Breast epithelium (tissue), 4 donors: Measurements from ENCODE around the gene GHRHR. TPM values are rescaled to one million over a fixed set of nuclear protein-coding genes. Genes with fewer than 3 reads are reported as not detected.

ENCODE experiments used
- DNase-seq, 2 donors: peaks; one replicate each; pipeline ENCODE4 v3.0.0-alpha.2; 2019; ENCODE audit warnings: low spot score in 2 of 2
- H3K27ac ChIP-seq, 2 donors: fragments of 200-600 bp; sonication (generic) in 1 of 2; one replicate each; pipeline ENCODE4 v1.5.1; 2016 to 2019; ENCODE audit warnings: mild to moderate bottlenecking in 1 of 2
- H3K27me3 ChIP-seq, 2 donors: fragments of 200-600 bp; sonication (generic) in 1 of 2; one replicate each; pipeline versions ENCODE4 v1.5.1 to v1.6.0; 2017 to 2019; ENCODE audit warnings: control low read depth in 1 of 2, mild to moderate bottlenecking in 1 of 2
- H3K36me3 ChIP-seq: fragments of 200-600 bp; one replicate; pipeline ENCODE4 v1.5.1; 2019
- H3K4me1 ChIP-seq, 2 donors: fragments of 200-600 bp; sonication (generic); one replicate each; pipeline ENCODE4 v1.5.1; 2016 to 2019; ENCODE audit warnings: control low read depth in 1 of 2
- H3K4me3 ChIP-seq, 3 donors: fragments of 200-600 bp; sonication (generic); 1 replicate in 2 of 3; 2 replicates in 1 of 3; pipeline ENCODE4 v1.5.1; 2016 to 2019; ENCODE audit warnings: mild to moderate bottlenecking in 3 of 3, moderate library complexity in 2 of 3
- H3K9me3 ChIP-seq, 2 donors: fragments of 200-600 bp; sonication (generic) in 1 of 2; one replicate each; pipeline ENCODE4 v1.5.1; 2016 to 2019; ENCODE audit warnings: control low read depth in 1 of 2
- POLR2A ChIP-seq: fragments of 450-650 bp; IDR thresholded peaks from one replicate; pipeline ENCODE4 v1.6.1; 2016; ENCODE audit warnings: antibody characterized with exemption, mild to moderate bottlenecking, moderate library complexity
- POLR2AphosphoS5 ChIP-seq, 3 donors: sonication (generic); formaldehyde crosslinking; IDR thresholded peaks; one replicate each; pipeline ENCODE4 v1.6.1; 2017; ENCODE audit warnings: antibody characterized with exemption in 3 of 3
- intact Hi-C: fragments of 100-400 bp; cut with DNase I; formaldehyde crosslinking; loops from one replicate; pipeline ENCODE4 v1.15.1; 2023; ENCODE audit warnings: low total_unique reads
- total RNA-seq, 3 donors: library from RNA; depleted of rRNA; stranded (reverse); fragments of >200 nt; gene quantifications; one replicate each; pipeline ENCODE4 v1.1.0, GENCODE V29; 2016
- TF ChIP-seq, protein P1 (sequence below), 3 donors: fragments of 450-650 bp; IDR thresholded peaks; one replicate each; pipeline ENCODE4 v1.5.1; 2016 to 2017; ENCODE audit warnings: antibody characterized with exemption in 3 of 3, mild to moderate bottlenecking in 3 of 3, moderate library complexity in 3 of 3

The GHRHR gene
- total RNA-seq, 3 donors from 2014 or later = not detected

GRCh38 chr7:30927040-30927439 lies 36.7 kb upstream of the GHRHR start:
- Histone ChIP-seq H3K9me3 (peaks cover 6 to 10% of the 10 kb centered on the region in 2 donors), H3K27me3 (no peaks in the 10 kb centered on the region), H3K4me1 (no peaks in the 10 kb centered on the region), H3K27ac (no peak overlapping the region), H3K4me3 (no peak overlapping the region), H3K36me3 (no peaks in the 10 kb centered on the region)
- intact Hi-C loops = no loop called here
- DNase-seq = no peak
- TF ChIP-seq, protein P1, sequence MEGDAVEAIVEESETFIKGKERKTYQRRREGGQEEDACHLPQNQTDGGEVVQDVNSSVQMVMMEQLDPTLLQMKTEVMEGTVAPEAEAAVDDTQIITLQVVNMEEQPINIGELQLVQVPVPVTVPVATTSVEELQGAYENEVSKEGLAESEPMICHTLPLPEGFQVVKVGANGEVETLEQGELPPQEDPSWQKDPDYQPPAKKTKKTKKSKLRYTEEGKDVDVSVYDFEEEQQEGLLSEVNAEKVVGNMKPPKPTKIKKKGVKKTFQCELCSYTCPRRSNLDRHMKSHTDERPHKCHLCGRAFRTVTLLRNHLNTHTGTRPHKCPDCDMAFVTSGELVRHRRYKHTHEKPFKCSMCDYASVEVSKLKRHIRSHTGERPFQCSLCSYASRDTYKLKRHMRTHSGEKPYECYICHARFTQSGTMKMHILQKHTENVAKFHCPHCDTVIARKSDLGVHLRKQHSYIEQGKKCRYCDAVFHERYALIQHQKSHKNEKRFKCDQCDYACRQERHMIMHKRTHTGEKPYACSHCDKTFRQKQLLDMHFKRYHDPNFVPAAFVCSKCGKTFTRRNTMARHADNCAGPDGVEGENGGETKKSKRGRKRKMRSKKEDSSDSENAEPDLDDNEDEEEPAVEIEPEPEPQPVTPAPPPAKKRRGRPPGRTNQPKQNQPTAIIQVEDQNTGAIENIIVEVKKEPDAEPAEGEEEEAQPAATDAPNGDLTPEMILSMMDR (IDR thresholded peaks at IDR 0.05) = no peak
- TF ChIP-seq POLR2AphosphoS5 (IDR thresholded peaks at IDR 0.05) (no peak), POLR2A (no peak)

- no peaks in the 10 kb centered on the region for H3K4me1 ChIP-seq
- no peak overlapping the region for H3K4me3 ChIP-seq
- H3K27me3 ChIP-seq = no peaks in the 10 kb centered on the region
- peaks cover 6 to 10% of the 10 kb centered on the region in 2 donors for H3K9me3 ChIP-seq
- intact Hi-C loops = no loop called here
- no peaks in the 10 kb centered on the region for H3K36me3 ChIP-seq
- no peak overlapping the region for H3K27ac ChIP-seq
- peak in 1 of 2 donors; percentile 2 for DNase-seq
- TF ChIP-seq POLR2A (no peak), POLR2AphosphoS5 (IDR thresholded peaks at IDR 0.05) (no peak)
- TF ChIP-seq, protein P1 (IDR thresholded peaks at IDR 0.05) = no peak
Observed at GRCh38 chr7:30927559-30927958, 36.2 kb upstream of the GHRHR start.

DNA sequence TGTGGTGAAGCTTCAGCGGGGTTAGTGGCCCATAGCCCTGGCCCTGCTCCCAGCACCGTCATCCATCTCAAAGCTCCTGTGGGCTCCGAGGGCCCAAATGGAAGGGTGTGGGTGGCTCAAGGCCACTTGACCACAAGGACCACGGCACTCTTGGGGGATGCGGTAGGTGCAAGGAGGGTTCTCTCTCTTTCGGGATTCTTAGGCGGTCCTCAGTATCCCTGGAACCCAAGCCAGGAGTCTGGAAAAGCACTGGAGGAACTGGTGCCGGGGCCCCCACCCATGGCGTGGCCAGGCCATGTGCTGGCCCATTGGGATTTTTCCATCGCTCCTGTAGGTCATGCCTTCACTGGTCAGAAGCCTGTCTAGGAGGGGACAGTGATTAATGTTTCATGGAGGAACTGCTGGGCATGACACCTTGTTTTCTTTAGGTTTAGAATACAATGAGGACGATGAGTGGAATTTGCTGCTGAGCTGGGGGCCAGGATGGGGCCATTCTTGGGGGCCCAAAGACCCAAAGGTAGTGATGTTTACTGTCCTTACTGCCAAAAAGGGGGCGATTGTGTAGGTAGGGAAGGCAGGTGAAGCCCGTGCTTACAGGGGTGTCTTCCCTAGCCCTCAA lies 35.4 kb upstream of the GHRHR start:
- Histone ChIP-seq H3K27me3 (no peaks in the 10 kb centered on the region), H3K27ac (no peak overlapping the region)
- TF ChIP-seq, protein P1 (IDR thresholded peaks at IDR 0.05) = no peak
- TF ChIP-seq POLR2AphosphoS5 (IDR thresholded peaks at IDR 0.05) = no peak
- TF ChIP-seq POLR2A = no peak

DNA sequence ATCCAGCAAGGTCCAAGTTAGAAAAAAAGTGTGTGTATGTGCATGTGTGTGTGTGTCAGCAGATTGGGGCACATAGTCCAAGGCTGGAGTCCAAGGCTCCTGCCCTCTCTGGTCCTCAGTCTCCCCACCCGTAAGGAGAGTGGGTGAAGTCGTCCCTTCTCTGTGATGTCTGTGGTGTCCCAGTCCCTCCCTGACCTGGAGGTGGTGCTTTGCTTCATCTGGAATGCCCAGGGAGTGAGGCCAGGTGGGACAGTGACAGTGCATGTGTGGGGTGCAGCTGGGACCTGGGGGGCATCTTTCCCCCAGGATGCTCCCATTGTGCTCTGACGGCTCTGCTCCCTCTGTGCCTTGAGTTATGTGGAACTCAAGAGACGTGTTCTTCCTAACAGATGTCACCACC lies 34.1 kb upstream of the GHRHR start:
- H3K9me3 ChIP-seq = peaks cover 6 to 10% of the 10 kb centered on the region in 2 donors
- intact Hi-C loops = no loop called here
- H3K4me1 ChIP-seq = no peaks in the 10 kb centered on the region
- H3K36me3 ChIP-seq = no peaks in the 10 kb centered on the region
- no peak for TF ChIP-seq POLR2AphosphoS5 (IDR thresholded peaks at IDR 0.05)
- H3K4me3 ChIP-seq = no peak overlapping the region
- no peaks in the 10 kb centered on the region for H3K27me3 ChIP-seq
- H3K27ac ChIP-seq = no peak overlapping the region
- peak; percentile 12 to 39 for DNase-seq

More for the DNA sequence above, 35.4 kb upstream of the GHRHR start:
- Histone ChIP-seq H3K9me3 (peaks cover 6 to 10% of the 10 kb centered on the region in 2 donors), H3K4me1 (no peaks in the 10 kb centered on the region), H3K36me3 (no peaks in the 10 kb centered on the region), H3K4me3 (no peak overlapping the region)
- peak in 1 of 2 donors; percentile 19 for DNase-seq
- intact Hi-C loops = no loop called here

DNA sequence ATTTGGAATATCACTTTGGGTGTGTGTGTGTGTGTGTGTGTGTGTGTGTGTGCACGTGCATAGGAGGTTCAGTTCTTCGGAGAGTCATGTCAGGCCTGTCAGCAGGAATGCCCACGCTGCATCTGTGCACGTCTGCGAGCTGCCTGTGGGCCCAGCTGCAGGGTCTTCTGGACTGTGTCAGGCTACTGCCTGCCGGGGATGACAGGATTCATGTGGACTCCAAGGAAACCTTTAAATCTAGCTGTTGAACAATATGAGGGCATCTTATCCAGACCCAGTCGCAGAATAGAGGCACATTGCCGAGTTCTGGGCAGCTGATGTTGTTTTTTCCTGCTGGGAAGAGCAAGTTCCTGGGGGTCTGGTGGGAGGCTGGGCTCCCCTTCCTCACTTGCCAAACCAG lies 33.1 kb upstream of the GHRHR start:
- no peak for DNase-seq
- Histone ChIP-seq H3K27me3 (no peaks in the 10 kb centered on the region), H3K9me3 (peaks cover 6 to 10% of the 10 kb centered on the region in 2 donors), H3K4me3 (no peak overlapping the region), H3K4me1 (no peaks in the 10 kb centered on the region), H3K36me3 (no peaks in the 10 kb centered on the region), H3K27ac (no peak overlapping the region)
- intact Hi-C loops = no loop called here
- no peak for TF ChIP-seq POLR2A
- TF ChIP-seq, protein P1 (IDR thresholded peaks at IDR 0.05) = no peak
- no peak for TF ChIP-seq POLR2AphosphoS5 (IDR thresholded peaks at IDR 0.05)
